IPS-18c (cell line): ENCODE measurements around the gene KRTAP10-8.
"Not testable (repeated sequence)": the region's sequence is repeated elsewhere in the genome, so short reads cannot be mapped to it uniquely, and the experiment has no call there.

Experiments used
- H3K4me3 ChIP-seq: 2 replicates; pipeline ENCODE4 v1.7.0; 2013; ENCODE audit warnings: low read depth, mild to moderate bottlenecking, low read length, moderate library complexity; ENCODE audit not compliant: insufficient read depth
- H3K9me3 ChIP-seq: one replicate; pipeline ENCODE4 v1.6.1; 2013; ENCODE audit warnings: mild to moderate bottlenecking, low read length, moderate library complexity; ENCODE audit not compliant: control insufficient read depth, insufficient read depth

The KRTAP10-8 gene

DNA sequence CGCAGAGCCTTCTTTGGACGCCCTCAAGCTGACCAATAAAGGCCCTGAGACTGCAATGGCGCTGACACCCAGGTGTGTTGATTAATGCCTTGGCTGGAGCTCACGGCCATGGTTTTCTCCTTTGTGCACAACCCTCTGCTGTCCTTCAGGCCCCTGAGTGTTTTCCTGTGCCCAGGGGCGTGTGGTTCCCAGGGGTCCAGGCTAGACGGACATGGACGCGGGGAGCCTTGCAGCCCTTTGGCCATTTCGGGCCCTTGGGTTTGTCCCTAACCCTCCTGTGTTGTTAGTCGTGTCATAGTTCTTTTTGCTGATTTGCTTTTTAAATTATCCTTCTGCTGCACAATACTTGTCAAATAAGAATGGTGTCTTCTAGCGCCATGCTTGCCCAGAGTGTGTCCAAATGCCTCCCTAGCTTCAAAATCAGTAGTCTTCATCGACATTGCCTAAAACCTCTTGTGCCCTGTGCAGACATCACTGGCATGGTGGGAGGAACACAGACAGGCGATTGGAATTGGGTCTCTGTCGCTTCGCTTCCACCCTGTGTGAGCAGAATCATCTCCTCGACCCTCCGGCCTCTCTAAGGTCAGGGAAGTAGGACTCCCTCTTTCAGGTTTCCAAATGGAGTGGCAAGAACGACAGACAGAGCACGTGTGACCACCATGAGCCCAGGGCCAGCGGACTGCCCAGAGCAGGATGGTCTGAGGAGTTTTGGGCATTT lies 36.4 kb upstream of the KRTAP10-8 start:
- H3K4me3 ChIP-seq = no peak overlapping the region
- peaks cover 5% of the 10 kb centered on the region for H3K9me3 ChIP-seq

- H3K4me3 ChIP-seq = no peak overlapping the region
- peaks cover 5% of the 10 kb centered on the region for H3K9me3 ChIP-seq
Observed at GRCh38 chr21:44576025-44576420, 35.9 kb upstream of the KRTAP10-8 start.

- Histone ChIP-seq H3K4me3 (no peak overlapping the region), H3K9me3 (peaks cover 5% of the 10 kb centered on the region)
Observed at GRCh38 chr21:44578371-44579055, 33.4 kb upstream of the KRTAP10-8 start.

GRCh38 chr21:44579056-44579832 lies 32.6 kb upstream of the KRTAP10-8 start:
- H3K4me3 ChIP-seq = no peak overlapping the region
- peaks cover 5% of the 10 kb centered on the region for H3K9me3 ChIP-seq

- no peak overlapping the region for H3K4me3 ChIP-seq
- H3K9me3 ChIP-seq = peaks cover 5% of the 10 kb centered on the region
Observed at GRCh38 chr21:44579833-44580144, 32.1 kb upstream of the KRTAP10-8 start.

DNA sequence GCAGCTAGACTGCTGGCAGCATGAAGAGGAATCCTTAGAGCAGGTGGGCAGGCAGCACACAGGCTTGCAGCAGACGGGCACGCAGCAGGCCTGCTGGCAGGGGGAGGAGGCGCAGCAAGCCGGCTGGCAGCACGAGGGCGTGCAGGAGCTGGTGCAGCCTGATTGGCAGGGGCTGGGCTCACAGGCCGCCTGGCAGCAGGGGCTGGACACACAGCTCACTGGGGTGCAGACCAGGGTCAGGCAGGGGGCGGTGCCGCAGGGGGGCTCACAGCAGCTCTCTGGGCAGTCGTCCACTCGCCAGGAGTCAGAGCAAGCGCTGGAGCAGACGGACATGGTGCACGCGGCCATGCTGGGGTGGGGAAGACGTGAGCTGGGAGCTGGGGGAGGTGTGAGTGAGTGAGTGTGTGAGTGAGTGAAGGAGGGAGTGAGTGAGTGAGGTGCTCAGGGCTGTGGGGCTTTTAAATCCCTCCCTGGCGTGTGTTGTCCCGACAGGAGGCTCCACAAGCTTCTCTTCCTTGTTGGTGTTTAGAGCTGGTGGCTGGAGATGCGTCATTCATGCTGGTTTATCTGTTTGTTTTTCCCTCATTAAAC lies 31.6 kb upstream of the KRTAP10-8 start, which contains the start of gene KRTAP10-5:
Gene KRTAP10-5 (minus strand): TSS at position 374 of the 591 bp plus-strand sequence. CDS start 26 bp downstream, at position 348.
- H3K4me3 ChIP-seq, H3K9me3 ChIP-seq: not testable (repeated sequence)

DNA sequence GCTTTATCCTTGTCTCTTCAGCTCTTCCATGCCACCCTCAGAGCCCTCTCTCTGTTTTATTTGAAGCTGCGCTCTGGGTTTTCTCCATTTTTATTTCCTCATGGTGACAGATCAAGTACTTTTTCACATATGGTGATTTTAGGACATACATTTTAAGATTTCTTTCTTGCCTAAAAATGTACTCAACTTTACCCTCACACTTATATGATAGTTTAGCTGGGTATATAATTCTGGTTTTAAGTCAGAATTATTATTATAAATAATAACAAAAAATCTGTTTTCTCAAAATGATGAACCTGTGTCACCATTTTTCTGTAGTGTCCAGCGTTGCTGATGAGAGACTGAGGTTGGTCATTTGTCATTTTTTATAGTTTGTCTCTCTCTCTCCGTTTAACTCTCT lies 30.7 kb upstream of the KRTAP10-8 start:
- H3K4me3 ChIP-seq = no peak overlapping the region
- peaks cover 5% of the 10 kb centered on the region for H3K9me3 ChIP-seq

GRCh38 chr21:44582055-44582454 lies 29.8 kb upstream of the KRTAP10-8 start:
- Histone ChIP-seq H3K4me3 (no peak overlapping the region), H3K9me3 (peaks cover 5% of the 10 kb centered on the region)

DNA sequence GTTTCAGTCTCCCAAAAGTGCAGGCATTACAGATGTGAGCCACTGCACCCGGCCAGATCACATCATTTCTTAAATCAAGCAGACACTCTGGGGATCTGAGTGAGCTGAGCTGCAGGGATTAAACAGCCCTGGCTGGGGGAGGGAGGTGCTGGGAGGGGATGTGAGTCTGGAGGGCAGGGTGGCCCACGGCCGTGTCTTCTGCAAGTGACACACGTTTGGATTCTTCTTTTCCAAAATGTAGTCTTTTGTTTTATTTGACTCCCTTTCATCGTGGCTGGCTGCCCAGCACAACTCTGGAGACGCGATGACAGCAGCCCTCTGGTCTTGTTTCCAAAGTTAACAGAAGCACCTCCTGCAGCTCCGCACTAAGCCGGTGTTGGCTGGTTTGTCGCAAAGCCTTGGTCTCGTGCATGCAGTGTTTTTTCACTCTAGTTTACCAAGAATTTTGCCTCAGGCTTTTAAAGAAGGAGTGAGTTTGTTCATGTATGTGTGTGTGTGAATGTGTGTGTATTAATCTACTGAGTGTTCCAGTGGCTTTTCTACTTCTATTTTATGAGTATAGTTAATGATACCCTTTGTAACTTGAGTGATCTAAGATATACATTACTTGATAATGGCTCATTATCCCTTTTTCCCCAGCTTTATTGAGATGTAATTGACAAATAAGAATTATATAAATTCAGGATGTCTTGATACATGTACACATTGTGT lies 28.6 kb upstream of the KRTAP10-8 start:
- no peak overlapping the region for H3K4me3 ChIP-seq

DNA sequence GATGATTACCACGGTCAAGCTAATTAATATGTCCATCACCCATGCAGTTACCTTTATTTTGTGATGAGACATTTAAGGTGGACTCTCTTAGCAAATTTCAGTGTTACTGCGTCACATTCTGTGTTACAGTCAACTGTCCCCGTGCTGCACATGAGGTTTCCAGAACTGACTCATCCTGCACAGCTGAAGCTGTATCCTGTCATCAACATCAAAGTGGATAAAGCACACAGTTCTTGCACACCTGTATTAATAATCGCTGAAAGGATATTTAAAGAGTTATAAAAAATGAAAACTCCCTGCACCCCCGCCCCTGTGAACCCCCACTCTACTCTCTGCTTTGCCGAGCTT lies 28.1 kb upstream of the KRTAP10-8 start:
- H3K4me3 ChIP-seq = no peak overlapping the region
- H3K9me3 ChIP-seq = no peaks in the 10 kb centered on the region

More for the DNA sequence above, 28.6 kb upstream of the KRTAP10-8 start:
- H3K9me3 ChIP-seq = peaks cover 2% of the 10 kb centered on the region

DNA sequence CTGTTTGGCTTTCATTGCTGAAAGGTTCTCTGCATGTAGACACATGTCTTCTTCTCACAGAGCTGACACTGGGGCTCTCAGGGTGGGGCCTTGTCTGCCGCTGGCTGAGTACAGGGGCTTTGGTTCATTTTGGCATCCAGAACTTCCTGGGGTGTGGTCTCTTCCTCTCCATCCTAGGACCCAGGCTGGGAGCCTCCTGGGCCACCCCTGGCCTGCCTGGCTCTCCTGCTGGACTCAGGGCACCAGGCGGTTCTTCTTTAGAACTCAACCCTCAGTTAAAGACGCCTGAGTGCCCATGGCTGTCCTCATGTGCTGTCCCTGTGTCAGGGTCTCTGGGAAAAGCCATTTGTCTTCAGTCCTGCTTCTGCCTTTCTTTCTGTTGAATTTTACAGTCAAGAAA lies 26.0 kb upstream of the KRTAP10-8 start:
- Histone ChIP-seq H3K4me3 (no peak overlapping the region), H3K9me3 (no peaks in the 10 kb centered on the region)

GRCh38 chr21:44589094-44589493 lies 22.8 kb upstream of the KRTAP10-8 start:
- Histone ChIP-seq H3K4me3 (no peak overlapping the region), H3K9me3 (no peaks in the 10 kb centered on the region)

DNA sequence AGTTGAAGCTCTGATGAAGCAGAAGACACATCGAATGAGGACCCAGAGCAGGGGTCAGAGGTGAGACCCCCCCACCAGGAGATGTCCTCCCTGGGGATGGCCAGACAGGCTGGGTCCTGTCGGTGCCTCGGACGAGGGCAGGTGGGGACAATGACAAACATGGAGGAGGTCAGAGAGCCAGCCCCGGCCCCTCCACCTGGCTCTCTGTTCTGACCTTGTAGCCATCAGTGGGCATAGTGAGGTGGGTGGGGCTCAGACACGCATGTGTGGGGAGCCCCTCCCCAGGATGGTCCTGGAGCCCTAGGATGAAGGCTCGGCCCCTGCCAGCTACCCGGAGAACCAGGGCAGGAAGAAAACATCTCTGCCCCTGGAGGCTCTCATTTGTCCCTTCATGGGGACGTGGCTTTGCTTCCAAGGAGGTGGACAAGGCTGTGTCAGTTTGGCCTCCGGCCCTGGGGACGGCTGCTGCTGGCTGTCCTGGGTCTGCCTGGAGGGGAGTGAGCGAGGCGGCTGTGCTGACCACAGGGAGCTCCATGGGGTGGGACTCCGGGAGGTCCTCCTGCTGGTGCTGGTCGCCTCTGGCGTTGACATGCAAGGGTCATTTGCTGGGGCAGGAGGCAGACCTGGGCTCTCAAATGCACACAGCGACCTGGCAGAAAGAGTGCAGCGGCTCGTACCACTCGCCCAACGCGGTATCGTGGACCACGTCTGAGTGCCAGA lies 22.1 kb upstream of the KRTAP10-8 start:
- H3K9me3 ChIP-seq = no peaks in the 10 kb centered on the region
- H3K4me3 ChIP-seq = no peak overlapping the region

GRCh38 chr21:44590311-44590721 lies 21.6 kb upstream of the KRTAP10-8 start:
- Histone ChIP-seq H3K9me3 (no peaks in the 10 kb centered on the region), H3K4me3 (no peak overlapping the region)

DNA sequence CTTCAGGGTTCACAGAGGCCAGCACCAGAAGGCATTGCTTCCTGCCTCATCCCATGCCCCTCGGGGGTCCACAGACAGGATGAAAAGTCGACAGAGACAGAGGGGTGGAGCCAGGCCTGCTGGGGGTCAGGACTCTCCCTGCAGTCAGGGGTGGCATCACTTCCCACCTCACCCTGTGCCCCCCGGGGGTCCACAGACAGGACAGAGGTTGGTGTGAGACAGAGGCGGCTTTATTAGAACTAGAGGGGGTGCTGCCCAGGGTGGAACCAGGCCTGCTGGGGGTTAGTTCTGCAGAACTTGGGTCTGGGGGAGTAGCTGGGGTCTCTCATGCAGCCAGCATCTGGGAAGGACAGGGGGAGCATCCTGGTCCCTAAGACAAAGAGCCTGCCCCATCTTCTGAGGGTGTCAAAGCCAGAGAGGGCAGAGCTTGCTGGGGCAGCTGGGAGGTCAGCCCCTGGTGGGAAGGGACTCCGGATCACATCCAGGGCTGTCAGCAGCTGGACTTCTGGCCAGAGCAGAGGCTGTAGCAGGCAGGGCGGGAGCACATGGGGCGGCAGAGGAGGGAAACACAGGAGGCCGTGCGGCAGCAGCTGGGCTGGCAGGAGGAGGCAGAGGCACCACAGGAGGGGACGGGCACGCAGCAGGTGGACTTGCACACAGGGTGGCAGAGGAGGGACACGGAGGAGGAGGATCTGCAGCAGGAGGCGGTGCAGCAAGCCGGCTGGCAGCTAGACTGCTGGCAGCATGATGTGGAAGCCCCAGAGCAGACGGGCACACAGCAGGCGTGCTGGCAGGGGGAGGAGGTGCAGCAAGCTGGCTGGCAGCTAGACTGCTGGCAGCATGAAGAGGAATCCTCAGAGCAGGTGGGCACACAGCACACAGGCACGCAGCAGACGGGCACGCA lies 20.7 kb upstream of the KRTAP10-8 start:
- H3K4me3 ChIP-seq = not testable (repeated sequence)

DNA sequence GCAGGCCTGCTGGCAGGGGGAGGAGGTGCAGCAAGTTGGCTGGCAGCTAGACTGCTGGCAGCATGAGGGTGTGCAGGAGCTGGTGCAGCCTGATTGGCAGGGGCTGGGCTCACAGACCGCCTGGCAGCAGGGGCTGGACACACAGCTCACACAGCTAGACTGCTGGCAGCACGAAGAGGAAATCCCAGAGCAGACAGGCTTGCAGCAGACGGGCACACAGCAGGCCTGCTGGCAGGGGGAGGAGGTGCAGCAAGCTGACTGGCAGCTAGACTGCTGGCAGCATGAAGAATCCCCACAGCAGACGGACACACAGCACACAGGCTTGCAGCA lies 20.1 kb upstream of the KRTAP10-8 start:
- H3K4me3 ChIP-seq = not testable (repeated sequence)

More for the DNA sequence above, 20.7 kb upstream of the KRTAP10-8 start:
- not testable (repeated sequence) for H3K9me3 ChIP-seq

More for the DNA sequence above, 20.1 kb upstream of the KRTAP10-8 start:
- not testable (repeated sequence) for H3K9me3 ChIP-seq
